Gastrocnemius medialis (tissue), 4 donors: ENCODE measurements around the gene TUSC2. TPM values are rescaled to one million over a fixed set of nuclear protein-coding genes. Genes with fewer than 3 reads are reported as not detected.
A peak's percentile ranks its signal among the peaks of the same experiment; 100 is the strongest.

ENCODE experiments used
- ATAC-seq, 2 donors: fragments of 150-250 bp; one replicate each; pipeline ENCODE4 v1.9.1; 2016
- DNase-seq, 2 donors: peaks; one replicate each; pipeline ENCODE4 v3.0.0-alpha.2; 2019
- H3K27ac ChIP-seq, 4 donors: fragments of 200-600 bp; sonication (generic); 1 replicate in 1 of 4; 2 replicates in 3 of 4; pipeline ENCODE4 v1.5.1; 2016 to 2018; ENCODE audit warnings: mild to moderate bottlenecking in 2 of 4, moderate library complexity in 1 of 4
- H3K27me3 ChIP-seq, 3 donors: fragments of 200-600 bp; sonication (generic) in 2 of 3; 1 replicate in 1 of 3; 2 replicates in 2 of 3; pipeline versions ENCODE4 v1.5.1 to v1.6.0; 2016 to 2019; ENCODE audit warnings: mild to moderate bottlenecking in 1 of 3, moderate library complexity in 1 of 3
- H3K36me3 ChIP-seq, 2 donors: fragments of 200-600 bp; sonication (generic) in 1 of 2; one replicate each; pipeline ENCODE4 v1.5.1; 2017 to 2018
- H3K4me1 ChIP-seq, 2 donors: fragments of 200-600 bp; sonication (generic) in 1 of 2; one replicate each; pipeline ENCODE4 v1.5.1; 2016 to 2017; ENCODE audit warnings: mild to moderate bottlenecking in 2 of 2
- H3K4me3 ChIP-seq, 4 donors: fragments of 200-600 bp; sonication (generic) in 3 of 4; 1 replicate in 1 of 4; 2 replicates in 3 of 4; pipeline ENCODE4 v1.5.1; 2016 to 2019; ENCODE audit warnings: mild to moderate bottlenecking in 2 of 4
- H3K9me3 ChIP-seq, 3 donors: fragments of 200-600 bp; sonication (generic) in 2 of 3; 1 replicate in 1 of 3; 2 replicates in 2 of 3; pipeline ENCODE4 v1.5.1; 2016 to 2019
- CTCF ChIP-seq, 5 experiments: fragments of 450-650 bp in 3 of 5; fragments of 200-600 bp in 2 of 5; sonication (generic) in 2 of 5; IDR thresholded peaks in 4 of 5; conservative IDR thresholded peaks in 1 of 5; 1 replicate in 4 of 5; 2 replicates in 1 of 5; pipeline ENCODE4 v1.5.1; 2016 to 2019; ENCODE audit warnings: antibody characterized with exemption in 5 of 5, mild to moderate bottlenecking in 3 of 5, moderate library complexity in 3 of 5
- POLR2A ChIP-seq, 2 donors: fragments of 450-650 bp; IDR thresholded peaks; one replicate each; pipeline ENCODE4 v1.6.1; 2017; ENCODE audit warnings: antibody characterized with exemption in 2 of 2, mild to moderate bottlenecking in 2 of 2, moderate library complexity in 2 of 2
- in situ Hi-C, 4 donors: fragments of 200-750 bp; cut with MboI; loops; one replicate each; pipeline versions ENCODE4 v1.15.0 to v1.8.0; 2017; ENCODE audit warnings: low sequenced_read_pairs in 4 of 4
- intact Hi-C: fragments of 100-400 bp; cut with DNase I; formaldehyde crosslinking; loops from one replicate; pipeline ENCODE4 v1.15.1; 2023; ENCODE audit warnings: low total_unique reads
- total RNA-seq, 4 donors: library from RNA; depleted of rRNA; stranded (reverse); fragments of >200 nt; gene quantifications; one replicate each; pipeline versions ENCODE4 v1.1.0 to v1.2.3, GENCODE V29; 2016

The TUSC2 gene
- total RNA-seq, 4 donors from 2014 or later = 38.5 to 72.7 (median 51.5) TPM

- Histone ChIP-seq H3K27me3 (no peaks in the 10 kb centered on the region), H3K36me3 (peaks cover 0 to 7% of the 10 kb centered on the region in 2 donors), H3K4me1 (peaks cover 38 to 64% of the 10 kb centered on the region in 2 donors), H3K4me3 (peak overlapping the region; percentile 75 to 91 (median 82)), H3K27ac (peak overlapping the region; percentile 89 to 98 (median 97)), H3K9me3 (no peaks in the 10 kb centered on the region)
- ATAC-seq = peak; percentile 3 to 7
- in situ Hi-C loops = no loop called here
- no peak for DNase-seq
- TF ChIP-seq CTCF (IDR thresholded peaks at IDR 0.05 in 4 of 5, conservative IDR thresholded peaks at IDR 0.05 in 1 of 5) (no peak), POLR2A (IDR thresholded peaks at IDR 0.05) (no peak)
- intact Hi-C loops = loop anchor here (1.0 kb wide), 1 partner anchor 15 kb away; no protein-coding TSS in a partner anchor
Observed at GRCh38 chr3:50336452-50337174, 8.6 kb upstream of the TUSC2 start.

- no peak for DNase-seq
- H3K4me3 ChIP-seq = peak overlapping the region in 3 of 4 donors; percentile 10 to 83 (median 75)
- ATAC-seq = no peak
Observed at GRCh38 chr3:50334339-50335075, 6.5 kb upstream of the TUSC2 start.

GRCh38 chr3:50333744-50334328 is 5.8 kb upstream of the TUSC2 start:
- in situ Hi-C loops = no loop called here
- Histone ChIP-seq H3K4me1 (peaks cover 36 to 45% of the 10 kb centered on the region in 2 donors), H3K9me3 (no peaks in the 10 kb centered on the region), H3K36me3 (peaks cover 0 to 33% of the 10 kb centered on the region in 2 donors), H3K4me3 (peak overlapping the region in 3 of 4 donors; percentile 16 to 75 (median 18)), H3K27me3 (no peaks in the 10 kb centered on the region), H3K27ac (peak overlapping the region; percentile 89 to 98 (median 97))
- TF ChIP-seq POLR2A (IDR thresholded peaks at IDR 0.05) (peak; percentile 36 to 70), CTCF (IDR thresholded peaks at IDR 0.05 in 4 of 5, conservative IDR thresholded peaks at IDR 0.05 in 1 of 5) (no peak)
- intact Hi-C loops = no loop called here
- ATAC-seq = peak; percentile 4 to 19
- peak; percentile 50 to 60 for DNase-seq

More at GRCh38 chr3:50334339-50335075, 6.5 kb upstream of the TUSC2 start:
- no peak for TF ChIP-seq CTCF (IDR thresholded peaks at IDR 0.05 in 4 of 5, conservative IDR thresholded peaks at IDR 0.05 in 1 of 5)
- TF ChIP-seq POLR2A (IDR thresholded peaks at IDR 0.05) = no peak
- in situ Hi-C loops = no loop called here
- peak overlapping the region; percentile 89 to 98 (median 97) for H3K27ac ChIP-seq
- H3K9me3 ChIP-seq = no peaks in the 10 kb centered on the region
- peaks cover 0 to 28% of the 10 kb centered on the region in 2 donors for H3K36me3 ChIP-seq
- H3K4me1 ChIP-seq = peaks cover 38 to 47% of the 10 kb centered on the region in 2 donors
- no peaks in the 10 kb centered on the region for H3K27me3 ChIP-seq
- intact Hi-C loops = no loop called here

GRCh38 chr3:50331364-50331907 is 3.4 kb upstream of the TUSC2 start:
- no peak for DNase-seq
- TF ChIP-seq CTCF (IDR thresholded peaks at IDR 0.05 in 4 of 5, conservative IDR thresholded peaks at IDR 0.05 in 1 of 5) (no peak), POLR2A (IDR thresholded peaks at IDR 0.05) (no peak)
- in situ Hi-C loops (no loop called here), intact Hi-C loops (no loop called here)
- H3K36me3 ChIP-seq = peaks cover 0 to 36% of the 10 kb centered on the region in 2 donors
- no peak overlapping the region for H3K4me3 ChIP-seq
- no peaks in the 10 kb centered on the region for H3K9me3 ChIP-seq
- peaks cover 49 to 53% of the 10 kb centered on the region in 2 donors for H3K4me1 ChIP-seq
- peak overlapping the region; percentile 89 to 98 (median 97) for H3K27ac ChIP-seq
- no peak for ATAC-seq
- no peaks in the 10 kb centered on the region for H3K27me3 ChIP-seq
